GM23338 (cell line): ENCODE data around the gene ZNF300. TPM values are rescaled to one million over a fixed set of nuclear protein-coding genes. Genes with fewer than 3 reads are reported as not detected.

Source experiments
- ATAC-seq: fragments of 200-7000 bp; cut with Tn5 transposase; 3 replicates; pipeline ENCODE4 v1.9.1; 2020
- DNase-seq: peaks from one replicate; pipeline ENCODE4 v3.0.0-alpha.2; 2015; ENCODE audit warnings: low spot score
- H2AFZ ChIP-seq: fragments of 200-600 bp; sonication (generic); 2 replicates; pipeline ENCODE4 v1.8.0; 2016; ENCODE audit warnings: antibody characterized with exemption, mild to moderate bottlenecking, moderate library complexity
- H3F3A ChIP-seq: fragments of 200-600 bp; sonication (generic); replicated peaks from 2 replicates; pipeline ENCODE4 v1.8.0; 2017; ENCODE audit warnings: antibody characterized with exemption, mixed run types, low read depth
- H3K27ac ChIP-seq: fragments of 200-600 bp; sonication (generic); 2 replicates; pipeline ENCODE4 v1.6.1; 2016; ENCODE audit warnings: low read depth
- H3K27me3 ChIP-seq: fragments of 200-600 bp; sonication (generic); 2 replicates; pipeline ENCODE4 v1.8.0; 2016; ENCODE audit warnings: mild to moderate bottlenecking, mixed run types, moderate library complexity; ENCODE audit not compliant: insufficient read depth
- H3K36me3 ChIP-seq: fragments of 200-600 bp; sonication (generic); 2 replicates; pipeline ENCODE4 v1.8.0; 2016; ENCODE audit warnings: mild to moderate bottlenecking; ENCODE audit not compliant: insufficient read depth
- H3K4me1 ChIP-seq: fragments of 200-600 bp; sonication (generic); 2 replicates; pipeline ENCODE4 v1.8.0; 2016; ENCODE audit warnings: mild to moderate bottlenecking, moderate library complexity; ENCODE audit not compliant: insufficient read depth
- H3K4me2 ChIP-seq: fragments of 200-600 bp; sonication (generic); 2 replicates; pipeline ENCODE4 v1.7.1; 2017; ENCODE audit warnings: mixed run types
- H3K4me3 ChIP-seq: fragments of 200-600 bp; sonication (generic); 2 replicates; pipeline ENCODE4 v1.6.1; 2016; ENCODE audit warnings: mixed run types
- H3K79me2 ChIP-seq: fragments of 200-600 bp; sonication (generic); replicated peaks from 2 replicates; pipeline ENCODE4 v1.8.0; 2017; ENCODE audit warnings: mild to moderate bottlenecking; ENCODE audit not compliant: insufficient read depth
- H3K9me2 ChIP-seq: fragments of 200-600 bp; sonication (generic); 2 replicates; pipeline ENCODE4 v1.8.0; 2017; ENCODE audit not compliant: insufficient read depth
- H4K20me1 ChIP-seq: fragments of 200-600 bp; sonication (generic); replicated peaks from 2 replicates; pipeline ENCODE4 v1.8.0; 2017; ENCODE audit warnings: mild to moderate bottlenecking; ENCODE audit not compliant: insufficient read depth
- H3K27ac Mint-ChIP-seq: 2 replicates; pipeline ENCODE4 v1.8.0; 2020; ENCODE audit warnings: inconsistent platforms, mild to moderate bottlenecking, moderate library complexity, mixed read lengths
- H3K27me3 Mint-ChIP-seq: 3 replicates; pipeline ENCODE4 v1.8.0; 2022; ENCODE audit warnings: low read depth, mild to moderate bottlenecking, moderate library complexity, mixed read lengths, inconsistent platforms; ENCODE audit not compliant: insufficient read depth, poor library complexity
- H3K36me3 Mint-ChIP-seq: 3 replicates; pipeline ENCODE4 v1.8.0; 2021; ENCODE audit warnings: low read depth, mild to moderate bottlenecking, inconsistent platforms, moderate library complexity, mixed read lengths
- H3K4me1 Mint-ChIP-seq: 3 replicates; pipeline ENCODE4 v1.8.0; 2020; ENCODE audit warnings: mild to moderate bottlenecking, inconsistent platforms, mixed read lengths
- H3K4me3 Mint-ChIP-seq: 3 replicates; pipeline ENCODE4 v1.8.0; 2021; ENCODE audit warnings: moderate library complexity, mild to moderate bottlenecking, inconsistent platforms, mixed read lengths
- H3K9me3 Mint-ChIP-seq: 3 replicates; pipeline ENCODE4 v1.8.0; 2020; ENCODE audit warnings: moderate library complexity, mild to moderate bottlenecking, inconsistent platforms, mixed read lengths
- CREB1 ChIP-seq: fragments of 250-450 bp; sonication (Bioruptor Pico); IDR thresholded peaks from 2 replicates; pipeline ENCODE4 v1.5.0; 2020; ENCODE audit warnings: low read depth, mild to moderate bottlenecking, moderate library complexity
- EZH2 ChIP-seq: fragments of 200-600 bp; sonication (generic); IDR thresholded peaks from one replicate; pipeline ENCODE4 v1.8.0; 2017; ENCODE audit warnings: antibody characterized with exemption, mild to moderate bottlenecking, low read depth; ENCODE audit not compliant: unreplicated experiment
- EZH2phosphoT487 ChIP-seq: fragments of 200-600 bp; sonication (generic); IDR thresholded peaks from one replicate; pipeline ENCODE4 v1.8.1; 2018; ENCODE audit warnings: antibody characterized with exemption; ENCODE audit not compliant: unreplicated experiment
- NANOG ChIP-seq: IDR thresholded peaks from 2 replicates; pipeline ENCODE4 v1.6.1; 2016; ENCODE audit warnings: antibody characterized with exemption, borderline replicate concordance
- POLR2AphosphoS5 ChIP-seq: IDR thresholded peaks from 2 replicates; pipeline ENCODE4 v1.6.1; 2016; ENCODE audit warnings: antibody characterized with exemption, low read depth
- STAT1 ChIP-seq: IDR thresholded peaks from one replicate; pipeline ENCODE4 v1.6.1; 2016; ENCODE audit warnings: antibody characterized with exemption; ENCODE audit not compliant: unreplicated experiment
- ZNF114 ChIP-seq: fragments of 250-450 bp; sonication (Bioruptor Pico); IDR thresholded peaks from 2 replicates; pipeline ENCODE4 v1.5.0; 2020; ENCODE audit warnings: mild to moderate bottlenecking, moderate library complexity
- long read RNA-seq: library from polyadenylated mRNA; unstranded; transcript quantifications from one replicate; pipeline ENCODE4 v2.0.0, GENCODE V29; 2020; ENCODE audit not compliant: unreplicated experiment
- polyA plus RNA-seq: library from polyadenylated mRNA; unstranded; fragments of >200 nt; fragmentation: Nextera tagmentation; extraction: Ambion mirVana; gene quantifications from 2 replicates; pipeline ENCODE4 v1.2.1, GENCODE V29; 2016
- total RNA-seq: library from RNA; depleted of rRNA; stranded (reverse); fragments of >200 nt; shearing (Covaris generic); gene quantifications from 2 replicates; pipeline ENCODE4 v1.2.3, GENCODE V29; 2014; rRNA removed
- TF ChIP-seq, protein P1 (sequence below), 2 experiments: fragments of 200-600 bp in 1 of 2; sonication (generic) in 1 of 2; conservative IDR thresholded peaks; 2 replicates each; pipeline versions ENCODE4 v1.5.1 to v1.6.1; 2016 to 2017; ENCODE audit warnings: antibody characterized with exemption in 2 of 2, low read depth in 2 of 2, mild to moderate bottlenecking in 2 of 2, moderate library complexity in 1 of 2
- TF ChIP-seq, protein P2 (sequence below): IDR thresholded peaks from one replicate; pipeline ENCODE4 v1.6.1; 2018; ENCODE audit warnings: antibody characterized with exemption; ENCODE audit not compliant: unreplicated experiment
- TF ChIP-seq, protein P3 (sequence below): IDR thresholded peaks from 2 replicates; pipeline ENCODE4 v1.6.1; 2016; ENCODE audit warnings: antibody characterized with exemption

Gene ZNF300
- total RNA-seq = 22.3 and 25.9 TPM in 2 replicates
- 10.9 and 15.1 TPM in 2 replicates for polyA plus RNA-seq
- long read RNA-seq, partial matches to known transcripts = 0 of 6 reads
- long read RNA-seq, other reads (novel, unspliced or antisense) = 2 of 6 reads

DNA sequence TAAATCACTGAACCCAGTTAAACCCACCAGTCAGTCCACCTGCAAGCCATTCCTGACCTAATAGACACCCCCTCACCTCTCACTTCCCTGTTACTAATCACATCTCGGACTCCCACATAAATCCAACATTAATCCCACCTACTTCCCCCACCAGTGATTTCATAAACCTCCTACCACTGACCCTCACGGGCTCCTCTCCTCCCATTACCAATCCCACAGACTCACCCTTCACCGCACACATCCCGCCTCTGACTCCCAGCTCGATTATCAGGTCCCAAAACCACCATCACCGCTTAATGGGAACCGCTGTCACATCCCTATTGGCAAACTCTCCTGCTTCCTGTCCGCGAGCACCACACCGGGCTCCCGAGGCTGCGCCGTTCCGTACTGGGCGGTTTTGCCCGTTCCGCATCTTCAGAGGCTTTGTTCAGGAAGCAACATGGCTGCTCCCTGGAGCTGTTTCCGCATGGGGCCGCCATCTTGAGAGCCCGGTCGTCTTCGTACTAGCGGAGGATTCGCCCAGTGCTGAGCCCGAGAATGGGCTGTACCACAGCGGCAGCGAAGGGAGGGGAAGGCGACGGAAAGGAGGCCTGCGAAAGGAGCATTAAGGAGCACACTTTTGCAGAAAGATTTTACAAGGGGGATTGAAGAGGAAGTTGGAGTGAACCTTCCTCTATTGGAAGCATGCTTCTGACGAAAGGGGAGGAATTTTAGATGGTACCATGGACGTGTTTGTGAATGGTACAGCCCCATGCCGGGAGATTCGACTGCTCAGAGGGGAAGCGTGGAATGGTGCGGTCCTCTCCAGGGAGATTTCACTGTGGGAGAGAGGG is at the start of gene ZNF300:
Gene ZNF300, minus strand, starts transcription at position 502 of the 833 bp plus-strand sequence. CDS start 1,825 bp downstream, outside the sequence.
- Mint-ChIP-seq H3K4me1 (no peaks in the 10 kb centered on the region; the same call in 2 of the 3 replicates), H3K4me3 (peak within 1 kb of the TSS; percentile 90), H3K36me3 (peaks cover 72% of the 10 kb centered on the region), H3K9me3 (peaks cover 76% of the 10 kb centered on the region), H3K27me3 (peaks cover 5% of the 10 kb centered on the region), H3K27ac (peak within 1 kb of the TSS; percentile 100)
- Histone ChIP-seq H3K36me3 (peaks cover 48% of the 10 kb centered on the region), H4K20me1 (no peaks in the 10 kb centered on the region), H3K27me3 (no peaks in the 10 kb centered on the region), H3K4me2 (peak within 1 kb of the TSS; percentile 82), H3K27ac (peak within 1 kb of the TSS; percentile 98), H2AFZ (peak within 1 kb of the TSS; percentile 85), H3F3A (no peaks in the 10 kb centered on the region), H3K79me2 (peaks cover 14% of the 10 kb centered on the region), H3K4me1 (no peaks in the 10 kb centered on the region), H3K4me3 (peak within 1 kb of the TSS; percentile 68), H3K9me2 (peaks cover 13% of the 10 kb centered on the region)
- ATAC-seq = peak; percentile 99
- DNase-seq = peak; percentile 98
- TF ChIP-seq CREB1 (CRISPR knock-in tag) (no peak; the same call in 1 of the 2 replicates), EZH2 (no peak), NANOG (peak; percentile 11; the same call in 1 of the 2 replicates), EZH2phosphoT487 (no peak), STAT1 (no peak), POLR2AphosphoS5 (peak; percentile 55), ZNF114 (CRISPR knock-in tag) (no peak)
- TF ChIP-seq, protein P1, sequence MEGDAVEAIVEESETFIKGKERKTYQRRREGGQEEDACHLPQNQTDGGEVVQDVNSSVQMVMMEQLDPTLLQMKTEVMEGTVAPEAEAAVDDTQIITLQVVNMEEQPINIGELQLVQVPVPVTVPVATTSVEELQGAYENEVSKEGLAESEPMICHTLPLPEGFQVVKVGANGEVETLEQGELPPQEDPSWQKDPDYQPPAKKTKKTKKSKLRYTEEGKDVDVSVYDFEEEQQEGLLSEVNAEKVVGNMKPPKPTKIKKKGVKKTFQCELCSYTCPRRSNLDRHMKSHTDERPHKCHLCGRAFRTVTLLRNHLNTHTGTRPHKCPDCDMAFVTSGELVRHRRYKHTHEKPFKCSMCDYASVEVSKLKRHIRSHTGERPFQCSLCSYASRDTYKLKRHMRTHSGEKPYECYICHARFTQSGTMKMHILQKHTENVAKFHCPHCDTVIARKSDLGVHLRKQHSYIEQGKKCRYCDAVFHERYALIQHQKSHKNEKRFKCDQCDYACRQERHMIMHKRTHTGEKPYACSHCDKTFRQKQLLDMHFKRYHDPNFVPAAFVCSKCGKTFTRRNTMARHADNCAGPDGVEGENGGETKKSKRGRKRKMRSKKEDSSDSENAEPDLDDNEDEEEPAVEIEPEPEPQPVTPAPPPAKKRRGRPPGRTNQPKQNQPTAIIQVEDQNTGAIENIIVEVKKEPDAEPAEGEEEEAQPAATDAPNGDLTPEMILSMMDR (conservative IDR thresholded peaks at IDR 0.05; ENCODE audit: low read depth in 2 of 2) = no peak
- TF ChIP-seq, protein P2, sequence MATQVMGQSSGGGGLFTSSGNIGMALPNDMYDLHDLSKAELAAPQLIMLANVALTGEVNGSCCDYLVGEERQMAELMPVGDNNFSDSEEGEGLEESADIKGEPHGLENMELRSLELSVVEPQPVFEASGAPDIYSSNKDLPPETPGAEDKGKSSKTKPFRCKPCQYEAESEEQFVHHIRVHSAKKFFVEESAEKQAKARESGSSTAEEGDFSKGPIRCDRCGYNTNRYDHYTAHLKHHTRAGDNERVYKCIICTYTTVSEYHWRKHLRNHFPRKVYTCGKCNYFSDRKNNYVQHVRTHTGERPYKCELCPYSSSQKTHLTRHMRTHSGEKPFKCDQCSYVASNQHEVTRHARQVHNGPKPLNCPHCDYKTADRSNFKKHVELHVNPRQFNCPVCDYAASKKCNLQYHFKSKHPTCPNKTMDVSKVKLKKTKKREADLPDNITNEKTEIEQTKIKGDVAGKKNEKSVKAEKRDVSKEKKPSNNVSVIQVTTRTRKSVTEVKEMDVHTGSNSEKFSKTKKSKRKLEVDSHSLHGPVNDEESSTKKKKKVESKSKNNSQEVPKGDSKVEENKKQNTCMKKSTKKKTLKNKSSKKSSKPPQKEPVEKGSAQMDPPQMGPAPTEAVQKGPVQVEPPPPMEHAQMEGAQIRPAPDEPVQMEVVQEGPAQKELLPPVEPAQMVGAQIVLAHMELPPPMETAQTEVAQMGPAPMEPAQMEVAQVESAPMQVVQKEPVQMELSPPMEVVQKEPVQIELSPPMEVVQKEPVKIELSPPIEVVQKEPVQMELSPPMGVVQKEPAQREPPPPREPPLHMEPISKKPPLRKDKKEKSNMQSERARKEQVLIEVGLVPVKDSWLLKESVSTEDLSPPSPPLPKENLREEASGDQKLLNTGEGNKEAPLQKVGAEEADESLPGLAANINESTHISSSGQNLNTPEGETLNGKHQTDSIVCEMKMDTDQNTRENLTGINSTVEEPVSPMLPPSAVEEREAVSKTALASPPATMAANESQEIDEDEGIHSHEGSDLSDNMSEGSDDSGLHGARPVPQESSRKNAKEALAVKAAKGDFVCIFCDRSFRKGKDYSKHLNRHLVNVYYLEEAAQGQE = no peak
- TF ChIP-seq, protein P3, sequence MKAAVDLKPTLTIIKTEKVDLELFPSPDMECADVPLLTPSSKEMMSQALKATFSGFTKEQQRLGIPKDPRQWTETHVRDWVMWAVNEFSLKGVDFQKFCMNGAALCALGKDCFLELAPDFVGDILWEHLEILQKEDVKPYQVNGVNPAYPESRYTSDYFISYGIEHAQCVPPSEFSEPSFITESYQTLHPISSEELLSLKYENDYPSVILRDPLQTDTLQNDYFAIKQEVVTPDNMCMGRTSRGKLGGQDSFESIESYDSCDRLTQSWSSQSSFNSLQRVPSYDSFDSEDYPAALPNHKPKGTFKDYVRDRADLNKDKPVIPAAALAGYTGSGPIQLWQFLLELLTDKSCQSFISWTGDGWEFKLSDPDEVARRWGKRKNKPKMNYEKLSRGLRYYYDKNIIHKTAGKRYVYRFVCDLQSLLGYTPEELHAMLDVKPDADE = peak; percentile 88
